GM12878 (cell line): ENCODE measurements around the gene IL6R. TPM values are rescaled to one million over a fixed set of nuclear protein-coding genes. Genes with fewer than 3 reads are reported as not detected.
A peak's percentile ranks its signal among the peaks of the same experiment; 100 is the strongest.

Experiments
- EGR1 ChIP-seq, 2 experiments: IDR thresholded peaks; 1 replicate in 1 of 2; 2 replicates in 1 of 2; pipeline ENCODE4 v1.6.1; 2011 to 2012; ENCODE audit warnings: low read depth in 2 of 2, low read length in 2 of 2, borderline replicate concordance in 1 of 2, mild to moderate bottlenecking in 1 of 2, moderate library complexity in 1 of 2
- RBBP5 ChIP-seq: fragments of 200-600 bp; sonication (generic); conservative IDR thresholded peaks from 2 replicates; pipeline ENCODE4 v1.6.1; 2016
- SP1 ChIP-seq: IDR thresholded peaks from one replicate; pipeline ENCODE4 v1.6.1; 2011; ENCODE audit warnings: low read depth, low read length
- polyA plus RNA-seq, 11 experiments: library from polyadenylated mRNA; depleted of rRNA in 4 of 11; unstranded in 6 of 11; stranded (reverse) in 5 of 11; fragments of >200 nt; fragmentation: Nextera tagmentation in 4 of 11; fragmentation: Illumina TruSeq in 1 of 11; extraction: Ambion mirVana in 4 of 11; extraction: Trizol in 1 of 11; gene quantifications; 1 replicate in 1 of 11; 2 replicates in 10 of 11; pipeline versions ENCODE4 v1.2.1 to v1.2.3, GENCODE V29; 2011 to 2016; ENCODE audit warnings: inconsistent platforms in 2 of 11, missing spikeins in 2 of 11, low read depth in 1 of 11
- total RNA-seq, 4 experiments: library from RNA; depleted of rRNA in 3 of 4; stranded (reverse); fragments of >200 nt in 3 of 4; fragmentation: Illumina TruSeq in 1 of 4; extraction: Trizol in 1 of 4; gene quantifications; 2 replicates each; pipeline versions ENCODE4 v1.2.1 to v1.2.3, GENCODE V29; 2013 to 2021
- TF ChIP-seq, protein P1 (sequence below): fragments of 450-650 bp; IDR thresholded peaks from 2 replicates; pipeline ENCODE4 v1.6.1; 2017; ENCODE audit warnings: low read depth, mild to moderate bottlenecking, moderate library complexity
- TF ChIP-seq, protein P2 (sequence below): fragments of 450-650 bp; formaldehyde crosslinking; IDR thresholded peaks from 2 replicates; pipeline ENCODE4 v1.5.0; 2022; ENCODE audit warnings: mild to moderate bottlenecking, missing genetic modification characterization

IL6R gene
- total and polyA plus RNA-seq, 10 of the 15 experiments (the other 5 are each of a cell fraction or from before 2014, with no cell fraction given) = 1.9 to 43.4 (median 17.5) TPM

DNA sequence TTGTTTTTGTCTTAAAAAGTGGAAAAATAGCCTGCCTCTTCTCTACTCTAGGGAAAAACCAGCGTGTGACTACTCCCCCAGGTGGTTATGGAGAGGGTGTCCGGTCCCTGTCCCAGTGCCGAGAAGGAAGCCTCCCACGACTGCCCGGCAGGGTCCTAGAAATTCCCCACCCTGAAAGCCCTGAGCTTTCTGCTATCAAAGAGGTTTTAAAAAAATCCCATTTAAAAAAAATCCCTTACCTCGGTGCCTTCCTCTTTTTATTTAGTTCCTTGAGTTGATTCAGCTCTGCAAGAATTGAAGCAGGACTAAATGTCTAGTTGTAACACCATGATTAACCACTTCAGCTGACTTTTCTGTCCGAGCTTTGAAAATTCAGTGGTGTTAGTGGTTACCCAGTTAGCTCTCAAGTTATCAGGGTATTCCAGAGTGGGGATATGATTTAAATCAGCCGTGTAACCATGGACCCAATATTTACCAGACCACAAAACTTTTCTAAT lies 61.8 kb downstream of the IL6R start (continued):
- TF ChIP-seq EGR1 (IDR thresholded peaks at IDR 0.05; ENCODE audit: borderline replicate concordance in 1 of 2, low read depth in 2 of 2, low read length in 2 of 2) (no peak), RBBP5 (no peak), SP1 (no peak)
- TF ChIP-seq, protein P1, sequence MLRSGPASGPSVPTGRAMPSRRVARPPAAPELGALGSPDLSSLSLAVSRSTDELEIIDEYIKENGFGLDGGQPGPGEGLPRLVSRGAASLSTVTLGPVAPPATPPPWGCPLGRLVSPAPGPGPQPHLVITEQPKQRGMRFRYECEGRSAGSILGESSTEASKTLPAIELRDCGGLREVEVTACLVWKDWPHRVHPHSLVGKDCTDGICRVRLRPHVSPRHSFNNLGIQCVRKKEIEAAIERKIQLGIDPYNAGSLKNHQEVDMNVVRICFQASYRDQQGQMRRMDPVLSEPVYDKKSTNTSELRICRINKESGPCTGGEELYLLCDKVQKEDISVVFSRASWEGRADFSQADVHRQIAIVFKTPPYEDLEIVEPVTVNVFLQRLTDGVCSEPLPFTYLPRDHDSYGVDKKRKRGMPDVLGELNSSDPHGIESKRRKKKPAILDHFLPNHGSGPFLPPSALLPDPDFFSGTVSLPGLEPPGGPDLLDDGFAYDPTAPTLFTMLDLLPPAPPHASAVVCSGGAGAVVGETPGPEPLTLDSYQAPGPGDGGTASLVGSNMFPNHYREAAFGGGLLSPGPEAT = peak; percentile 30; the same call in 1 of the 2 replicates
- TF ChIP-seq, protein P2, sequence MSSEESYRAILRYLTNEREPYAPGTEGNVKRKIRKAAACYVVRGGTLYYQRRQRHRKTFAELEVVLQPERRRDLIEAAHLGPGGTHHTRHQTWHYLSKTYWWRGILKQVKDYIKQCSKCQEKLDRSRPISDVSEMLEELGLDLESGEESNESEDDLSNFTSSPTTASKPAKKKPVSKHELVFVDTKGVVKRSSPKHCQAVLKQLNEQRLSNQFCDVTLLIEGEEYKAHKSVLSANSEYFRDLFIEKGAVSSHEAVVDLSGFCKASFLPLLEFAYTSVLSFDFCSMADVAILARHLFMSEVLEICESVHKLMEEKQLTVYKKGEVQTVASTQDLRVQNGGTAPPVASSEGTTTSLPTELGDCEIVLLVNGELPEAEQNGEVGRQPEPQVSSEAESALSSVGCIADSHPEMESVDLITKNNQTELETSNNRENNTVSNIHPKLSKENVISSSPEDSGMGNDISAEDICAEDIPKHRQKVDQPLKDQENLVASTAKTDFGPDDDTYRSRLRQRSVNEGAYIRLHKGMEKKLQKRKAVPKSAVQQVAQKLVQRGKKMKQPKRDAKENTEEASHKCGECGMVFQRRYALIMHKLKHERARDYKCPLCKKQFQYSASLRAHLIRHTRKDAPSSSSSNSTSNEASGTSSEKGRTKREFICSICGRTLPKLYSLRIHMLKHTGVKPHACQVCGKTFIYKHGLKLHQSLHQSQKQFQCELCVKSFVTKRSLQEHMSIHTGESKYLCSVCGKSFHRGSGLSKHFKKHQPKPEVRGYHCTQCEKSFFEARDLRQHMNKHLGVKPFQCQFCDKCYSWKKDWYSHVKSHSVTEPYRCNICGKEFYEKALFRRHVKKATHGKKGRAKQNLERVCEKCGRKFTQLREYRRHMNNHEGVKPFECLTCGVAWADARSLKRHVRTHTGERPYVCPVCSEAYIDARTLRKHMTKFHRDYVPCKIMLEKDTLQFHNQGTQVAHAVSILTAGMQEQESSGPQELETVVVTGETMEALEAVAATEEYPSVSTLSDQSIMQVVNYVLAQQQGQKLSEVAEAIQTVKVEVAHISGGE (CRISPR knock-in tag) = no peak
